OCI-LY1 (cell line): ENCODE results near the gene PRSS1.
"Not testable (repeated sequence)": the region's sequence is repeated elsewhere in the genome, so short reads cannot be mapped to it uniquely, and the experiment has no call there.

Experiments used
- H2AFZ ChIP-seq: fragments of 200-600 bp; sonication (generic), shearing (Covaris generic); 2 replicates; pipeline ENCODE4 v1.6.0; 2014; ENCODE audit warnings: antibody characterized with exemption, mild to moderate bottlenecking, low read length
- H3F3A ChIP-seq: fragments of 200-600 bp; sonication (generic), shearing (Covaris generic); 2 replicates; pipeline ENCODE4 v1.6.0; 2014; ENCODE audit warnings: mild to moderate bottlenecking, antibody characterized with exemption, low read length, moderate library complexity; ENCODE audit not compliant: insufficient read depth
- H3K27ac ChIP-seq: fragments of 200-600 bp; sonication (generic); 2 replicates; pipeline ENCODE4 v1.5.1; 2014; ENCODE audit warnings: low read length, mixed run types, mild to moderate bottlenecking, low read depth; ENCODE audit not compliant: poor library complexity, severe bottlenecking
- H3K27me3 ChIP-seq: fragments of 200-600 bp; sonication (generic); 2 replicates; pipeline ENCODE4 v1.6.0; 2014; ENCODE audit warnings: antibody characterized with exemption, mild to moderate bottlenecking, low read length, moderate library complexity; ENCODE audit not compliant: insufficient read depth
- H3K36me3 ChIP-seq: fragments of 200-600 bp; sonication (generic); 2 replicates; pipeline ENCODE4 v1.6.1; 2014; ENCODE audit warnings: mild to moderate bottlenecking, antibody characterized with exemption, low read length, moderate library complexity, mixed read lengths; ENCODE audit not compliant: insufficient read depth
- H3K4me1 ChIP-seq: fragments of 200-600 bp; sonication (generic); 2 replicates; pipeline ENCODE4 v1.5.1; 2014; ENCODE audit warnings: mild to moderate bottlenecking, low read length, moderate library complexity; ENCODE audit not compliant: insufficient read depth, severe bottlenecking
- H3K4me2 ChIP-seq: fragments of 200-600 bp; sonication (generic), shearing (Covaris generic); 2 replicates; pipeline ENCODE4 v1.6.1; 2014; ENCODE audit warnings: low read length
- H3K4me3 ChIP-seq: fragments of 200-600 bp; sonication (generic); 2 replicates; pipeline ENCODE4 v1.5.1; 2014; ENCODE audit warnings: low read length, low read depth, mild to moderate bottlenecking, mixed read lengths; ENCODE audit not compliant: poor library complexity, severe bottlenecking
- H3K79me2 ChIP-seq: fragments of 200-600 bp; shearing (Covaris generic); 2 replicates; pipeline ENCODE4 v1.6.1; 2016; ENCODE audit warnings: mixed run types, low read length, mixed read lengths; ENCODE audit not compliant: insufficient read depth
- H3K9ac ChIP-seq: fragments of 200-600 bp; sonication (generic), shearing (Covaris generic); 2 replicates; pipeline ENCODE4 v1.6.1; 2014; ENCODE audit warnings: mild to moderate bottlenecking, low read length, mixed read lengths
- H3K9me2 ChIP-seq: fragments of 200-600 bp; sonication (generic), shearing (Covaris generic); 2 replicates; pipeline ENCODE4 v1.6.1; 2014; ENCODE audit warnings: low read depth, mild to moderate bottlenecking, low read length, mixed read lengths
- H3K9me3 ChIP-seq: fragments of 200-600 bp; shearing (Covaris generic); 2 replicates; pipeline ENCODE4 v1.6.1; 2014; ENCODE audit warnings: low read length, mixed read lengths
- H4K20me1 ChIP-seq: fragments of 200-600 bp; sonication (generic), shearing (Covaris generic); 2 replicates; pipeline ENCODE4 v1.6.0; 2016; ENCODE audit warnings: mild to moderate bottlenecking, low read length; ENCODE audit not compliant: insufficient read depth
- CTCF ChIP-seq: fragments of 200-600 bp; sonication (generic), shearing (Covaris generic); IDR thresholded peaks from 2 replicates; pipeline ENCODE4 v1.5.1; 2017; ENCODE audit warnings: mild to moderate bottlenecking, antibody characterized with exemption, low read length, moderate library complexity, mixed read lengths
- EZH2 ChIP-seq: fragments of 200-600 bp; sonication (generic), shearing (Covaris generic); IDR thresholded peaks from 2 replicates; pipeline ENCODE4 v1.8.0; 2017; ENCODE audit warnings: borderline replicate concordance, mixed run types, mild to moderate bottlenecking, antibody characterized with exemption, low read length, moderate library complexity, mixed read lengths

The PRSS1 gene

GRCh38 chr7:142752376-142753225 lies 3.3 kb downstream of the PRSS1 start:
- H2AFZ ChIP-seq, result no peak overlapping the region
- H3K79me2 ChIP-seq, result no peaks in the 10 kb centered on the region
- no peaks in the 10 kb centered on the region for H3K4me1 ChIP-seq
- H3K9ac ChIP-seq, result no peak overlapping the region
- TF ChIP-seq EZH2 (no peak), CTCF (no peak)
- 0 out of 2 replicates have a peak, but pooled peaks cover 8% of the 10 kb centered on the region for H3K27me3 ChIP-seq
- no peaks in the 10 kb centered on the region for H3K9me3 ChIP-seq
- no peak overlapping the region for H3K4me3 ChIP-seq
- no peaks in the 10 kb centered on the region for H3K9me2 ChIP-seq
- H3K27ac ChIP-seq, result no peak overlapping the region
- no peaks in the 10 kb centered on the region for H3K36me3 ChIP-seq
- no peak overlapping the region for H3K4me2 ChIP-seq
- no peaks in the 10 kb centered on the region for H4K20me1 ChIP-seq
- H3F3A ChIP-seq, result no peaks in the 10 kb centered on the region

DNA sequence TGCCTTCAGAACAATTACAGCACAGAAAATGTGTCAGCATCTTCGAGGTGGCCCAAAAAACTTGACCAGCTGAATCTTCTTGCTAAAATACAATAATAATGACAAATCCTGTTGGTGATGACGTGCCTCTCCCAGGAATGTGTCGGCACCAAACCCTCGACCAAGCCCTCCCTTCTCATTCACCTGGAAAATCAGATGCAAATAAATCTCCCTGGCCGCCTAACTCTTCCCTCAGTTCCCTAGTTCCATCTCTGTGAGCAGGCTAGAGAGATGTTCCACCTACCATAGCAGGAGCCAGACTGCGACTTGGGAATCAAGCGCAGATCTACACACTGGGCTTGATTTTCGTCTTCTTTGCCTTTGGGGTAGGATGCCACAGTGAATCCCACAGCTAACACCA lies 4.1 kb downstream of the PRSS1 start:
- Histone ChIP-seq H3K9me2 (no peaks in the 10 kb centered on the region), H3K9ac (no peak overlapping the region), H3K4me1 (no peaks in the 10 kb centered on the region), H3K27me3 (0 out of 2 replicates have a peak, but pooled peaks cover 8% of the 10 kb centered on the region), H2AFZ (no peak overlapping the region), H3K4me3 (no peak overlapping the region), H3F3A (no peaks in the 10 kb centered on the region), H3K36me3 (no peaks in the 10 kb centered on the region), H3K79me2 (no peaks in the 10 kb centered on the region), H3K27ac (no peak overlapping the region), H3K4me2 (no peak overlapping the region), H3K9me3 (no peaks in the 10 kb centered on the region), H4K20me1 (no peaks in the 10 kb centered on the region)
- TF ChIP-seq CTCF (no peak), EZH2 (no peak)

DNA sequence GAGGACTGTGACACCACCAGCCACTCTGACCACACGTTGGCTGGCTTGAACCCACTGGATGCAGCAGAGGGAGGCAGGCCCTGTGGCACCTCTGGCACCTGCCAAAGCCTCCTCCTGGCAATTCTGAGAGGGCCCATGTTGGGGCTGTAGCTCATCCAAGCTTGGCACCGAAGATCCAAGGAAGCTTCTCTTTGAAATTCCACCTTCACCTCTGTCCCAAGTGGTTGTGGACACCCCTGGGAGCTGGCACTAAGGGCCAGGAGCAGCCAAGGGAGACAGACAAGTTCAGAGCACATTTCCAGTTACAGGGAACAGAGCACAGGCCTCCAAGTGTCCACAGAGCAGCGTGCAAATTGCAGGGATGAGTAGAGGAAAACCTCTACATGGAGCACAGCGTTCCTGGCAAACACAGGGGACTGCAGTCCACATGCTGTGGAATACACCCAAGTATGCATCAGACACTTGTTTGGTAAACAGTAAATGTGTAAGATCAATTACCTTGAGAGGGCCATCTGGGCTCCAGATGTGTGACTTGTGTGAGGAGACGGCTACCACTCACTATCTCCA lies 4.7 kb downstream of the PRSS1 start:
- H3K36me3 ChIP-seq, H3K9me2 ChIP-seq, H3K27me3 ChIP-seq, H3K4me3 ChIP-seq, H3K9me3 ChIP-seq, H3K4me1 ChIP-seq, H3K27ac ChIP-seq, H3K4me2 ChIP-seq, H3K79me2 ChIP-seq, H3F3A ChIP-seq, H2AFZ ChIP-seq, H4K20me1 ChIP-seq, H3K9ac ChIP-seq: not testable (repeated sequence)
